IMR-90 (cell line): ENCODE data around the gene PPP1R3E. TPM values are rescaled to one million over a fixed set of nuclear protein-coding genes. Genes with fewer than 3 reads are reported as not detected.
"Not testable (repeated sequence)": the region's sequence is repeated elsewhere in the genome, so short reads cannot be mapped to it uniquely, and the experiment has no call there.

Experiments
- ATAC-seq: fragments of 200-7000 bp; cut with Tn5 transposase; 2 replicates; pipeline ENCODE4 v1.9.1; 2020; ENCODE audit warnings: low read depth, mild to moderate bottlenecking, moderate library complexity
- BruUV-seq: library from RNA; stranded (reverse); fragments of 400-500 nt; replicated peaks from 2 replicates; lab custom pipeline; 2021; lab: Mats Ljungman, UMichigan
- CTCF ChIA-PET: fragments of 300-600 bp; formaldehyde crosslinking; extraction: SDS; loops from one replicate; lab custom pipeline; 2021; ENCODE audit warnings: antibody characterized with exemption; lab: Yijun Ruan, JAX
- POLR2A ChIA-PET: fragments of 300-600 bp; sonication (Branson Sonifier 250); formaldehyde crosslinking; loops from one replicate; lab custom pipeline; 2022; ENCODE audit warnings: antibody characterized with exemption; ENCODE audit not compliant: unreplicated experiment; lab: Charles Lee
- DNase-seq: peaks from one replicate; pipeline ENCODE4 v3.0.0; 2013
- H2AFZ ChIP-seq: replicated peaks from 2 replicates; pipeline ENCODE3; 2013; ENCODE audit warnings: low read length, mild to moderate bottlenecking; ENCODE audit not compliant: poor library complexity
- H2AK5ac ChIP-seq: 2 replicates; pipeline ENCODE4 v1.6.1; 2013; ENCODE audit warnings: low read depth, low read length, inconsistent platforms
- H2AK9ac ChIP-seq: replicated peaks from 2 replicates; pipeline ENCODE3; 2013; ENCODE audit warnings: mild to moderate bottlenecking, low read depth, low read length, moderate library complexity; ENCODE audit not compliant: poor library complexity
- H2BK120ac ChIP-seq: 2 replicates; pipeline ENCODE4 v1.6.1; 2013; ENCODE audit warnings: low read depth, low read length, inconsistent platforms
- H2BK15ac ChIP-seq: 3 replicates; pipeline ENCODE4 v1.6.1; 2013; ENCODE audit warnings: low read depth, low read length, inconsistent platforms
- H2BK20ac ChIP-seq: 2 replicates; pipeline ENCODE4 v1.6.1; 2013; ENCODE audit warnings: low read depth, mild to moderate bottlenecking, inconsistent platforms, low read length, moderate library complexity
- H2BK5ac ChIP-seq: 2 replicates; pipeline ENCODE4 v1.6.1; 2013; ENCODE audit warnings: mild to moderate bottlenecking, low read depth, low read length, inconsistent platforms; ENCODE audit not compliant: poor library complexity, severe bottlenecking
- H3K14ac ChIP-seq: replicated peaks from 2 replicates; pipeline ENCODE4 v1.6.1; 2013; ENCODE audit warnings: low read depth, low read length, inconsistent platforms
- H3K18ac ChIP-seq: 2 replicates; pipeline ENCODE4 v1.6.1; 2013; ENCODE audit warnings: low read depth, low read length, control low read depth
- H3K23ac ChIP-seq: 2 replicates; pipeline ENCODE4 v1.6.1; 2013; ENCODE audit warnings: low read depth, low read length, inconsistent platforms
- H3K27ac ChIP-seq: 2 replicates; pipeline ENCODE4 v1.5.1; 2013; ENCODE audit warnings: mild to moderate bottlenecking, control low read depth, low read length; ENCODE audit not compliant: insufficient read depth
- H3K27me3 ChIP-seq: 2 replicates; pipeline ENCODE4 v1.6.1; 2013; ENCODE audit warnings: low read length; ENCODE audit not compliant: control insufficient read depth, insufficient read depth
- H3K36me3 ChIP-seq: 2 replicates; pipeline ENCODE4 v1.6.1; 2013; ENCODE audit warnings: low read length, mixed read lengths; ENCODE audit not compliant: control insufficient read depth, insufficient read depth
- H3K4ac ChIP-seq: 2 replicates; pipeline ENCODE4 v1.6.1; 2013; ENCODE audit warnings: low read depth, low read length, inconsistent platforms
- H3K4me1 ChIP-seq: 2 replicates; pipeline ENCODE4 v1.6.1; 2013; ENCODE audit warnings: low read length, mixed read lengths; ENCODE audit not compliant: control insufficient read depth, insufficient read depth
- H3K4me2 ChIP-seq: 2 replicates; pipeline ENCODE4 v1.6.1; 2013; ENCODE audit warnings: low read depth, mild to moderate bottlenecking, control low read depth, low read length, moderate library complexity
- H3K4me3 ChIP-seq: 2 replicates; pipeline ENCODE4 v1.5.1; 2013; ENCODE audit warnings: low read depth, mild to moderate bottlenecking, control low read depth, low read length, moderate library complexity; ENCODE audit not compliant: insufficient read depth
- H3K56ac ChIP-seq: 2 replicates; pipeline ENCODE4 v1.6.1; 2013; ENCODE audit warnings: low read length, inconsistent platforms; ENCODE audit not compliant: insufficient read depth; ENCODE audit errors: extremely low read depth
- H3K79me1 ChIP-seq, 2 experiments: 2 replicates each; pipeline ENCODE4 v1.6.1; 2013; ENCODE audit warnings: low read length in 2 of 2, inconsistent platforms in 1 of 2, low read depth in 1 of 2
- H3K9ac ChIP-seq: 2 replicates; pipeline ENCODE4 v1.6.1; 2013; ENCODE audit warnings: low read depth, low read length, control low read depth
- H3K9me1 ChIP-seq: 2 replicates; pipeline ENCODE4 v1.6.1; 2013; ENCODE audit warnings: low read length, inconsistent platforms; ENCODE audit not compliant: insufficient read depth
- H3K9me3 ChIP-seq: 2 replicates; pipeline ENCODE4 v1.6.1; 2013; ENCODE audit warnings: low read length; ENCODE audit not compliant: control insufficient read depth, insufficient read depth
- H4K20me1 ChIP-seq: 2 replicates; pipeline ENCODE4 v1.6.1; 2013; ENCODE audit warnings: low read length, inconsistent platforms; ENCODE audit not compliant: insufficient read depth
- H4K5ac ChIP-seq: 2 replicates; pipeline ENCODE4 v1.6.1; 2013; ENCODE audit warnings: mild to moderate bottlenecking, low read depth, low read length, control low read depth
- H4K8ac ChIP-seq, 2 experiments: 2 replicates each; pipeline ENCODE4 v1.6.1; 2013; ENCODE audit warnings: low read depth in 2 of 2, low read length in 2 of 2, control low read depth in 1 of 2, inconsistent platforms in 1 of 2
- H4K91ac ChIP-seq: 2 replicates; pipeline ENCODE4 v1.6.1; 2013; ENCODE audit warnings: low read depth, low read length, inconsistent platforms; ENCODE audit not compliant: insufficient read depth
- NFE2L2 ChIP-seq: fragments of 150-350 bp; IDR thresholded peaks from 2 replicates; pipeline ENCODE4 v1.6.1; 2016; ENCODE audit warnings: low read depth, mild to moderate bottlenecking, low read length
- POLR2A ChIP-seq: IDR thresholded peaks from 2 replicates; pipeline ENCODE4 v1.6.1; 2012; ENCODE audit warnings: mild to moderate bottlenecking, low read depth, low read length
- RAD21 ChIP-seq: IDR thresholded peaks from 2 replicates; pipeline ENCODE4 v1.6.1; 2012; ENCODE audit warnings: low read length, improper control_type of control experiment
- WGBS, 2 experiments: methylation state at CpG; one replicate each; pipeline versions ENCODE4 v1.1.5 to v1.1.7; 2013; ENCODE audit warnings: missing lambda C conversion rate in 2 of 2; ENCODE audit not compliant: insufficient read length in 1 of 2; ENCODE audit errors: extremely low coverage in 2 of 2; 5-methylcytosine and 5-hydroxymethylcytosine counted together
- dilution Hi-C: fragments of 300-500 bp; cut with HindIII; formaldehyde crosslinking; loops from one replicate; pipeline ENCODE4 v1.14.3; 2018; ENCODE audit warnings: low sequenced_read_pairs; ENCODE audit not compliant: unreplicated experiment
- in situ Hi-C: fragments of 300-500 bp; cut with MboI; formaldehyde crosslinking; loops from 3 replicates; pipeline ENCODE4 v1.14.3; 2019; ENCODE audit warnings: low sequenced_read_pairs, inconsistent platforms, mixed read lengths
- intact Hi-C: fragments of 100-400 bp; cut with micrococcal nuclease; formaldehyde crosslinking; loops from 2 replicates; pipeline ENCODE4 v1.10.0; 2022
- polyA plus RNA-seq, 3 experiments: library from polyadenylated mRNA; depleted of rRNA; stranded (reverse); fragments of >200 nt; gene quantifications; 2 replicates each; pipeline ENCODE4 v1.2.3, GENCODE V29; 2012; ENCODE audit warnings: low replicate concordance in 1 of 3
- total RNA-seq: library from RNA; depleted of rRNA; stranded (reverse); fragments of >200 nt; gene quantifications from 2 replicates; pipeline ENCODE4 v1.2.3, GENCODE V29; 2012

PPP1R3E gene
- total and polyA plus RNA-seq, 2 of the 4 experiments (the other 2 are of a cell fraction), result 1.3 to 3.5 TPM

GRCh38 chr14:23326491-23327332, 24.1 kb upstream of the PPP1R3E start:
- Histone ChIP-seq H3K4ac (no peak overlapping the region), H2AK9ac (no peak overlapping the region), H3K4me2 (no peak overlapping the region), H3K4me1 (peaks cover 2% of the 10 kb centered on the region; the same call in 1 of the 2 replicates), H2BK15ac (no peak overlapping the region), H3K27ac (no peak overlapping the region), H2AK5ac (no peak overlapping the region), H3K14ac (no peak overlapping the region), H3K9ac (no peak overlapping the region), H3K23ac (no peak overlapping the region), H2AFZ (no peak overlapping the region), H3K36me3 (peaks cover 19% of the 10 kb centered on the region), H4K8ac (no peak overlapping the region), H4K91ac (no peak overlapping the region), H2BK20ac (no peak overlapping the region), H2BK5ac (no peak overlapping the region), H3K4me3 (no peak overlapping the region), H3K56ac (no peak overlapping the region), H2BK120ac (no peak overlapping the region), H4K20me1 (peaks cover 16% of the 10 kb centered on the region; the same call in 1 of the 2 replicates), H4K5ac (no peak overlapping the region), H3K27me3 (no peaks in the 10 kb centered on the region; the same call in 1 of the 2 replicates), H3K79me1 (peaks cover 18 to 30% of the 10 kb centered on the region in 2 experiments), H3K9me3 (no peaks in the 10 kb centered on the region), H3K18ac (no peak overlapping the region), H3K9me1 (no peaks in the 10 kb centered on the region)
- ChIA-PET POLR2A (interaction anchor here (0.6 to 1.5 kb wide), 3 partner anchors 20 to 107 kb away, joined by 3 to 5 read pairs (median 4); no protein-coding TSS in a partner anchor), CTCF (interaction anchor here (0.6 to 2.4 kb wide), 2 partner anchors 53 to 85 kb away, joined by 3 to 12 read pairs; no protein-coding TSS in a partner anchor)
- 67% methylated on average over 3 of the region's 13 CpGs; no CpG with 5 or more reads in 1 of the 2 experiments for WGBS, 2 experiments
- ATAC-seq (no peak), DNase-seq (no peak)
- no TSS peak for BruUV-seq
- no peak for TF ChIP-seq NFE2L2
- TF ChIP-seq RAD21, result no peak
- peak; percentile 26; the same call in 1 of the 2 replicates for TF ChIP-seq POLR2A
- dilution Hi-C loops, result no loop called here
- in situ Hi-C loops, result loop anchor here (10.0 kb wide), 2 partner anchors 48 to 228 kb away; partner anchors contain the start of genes CMTM5, IL25, THTPA and ZFHX2
- intact Hi-C loops, result no loop called here

- H3K23ac ChIP-seq, intact Hi-C loops, H2BK5ac ChIP-seq, H3K14ac ChIP-seq, DNase-seq, H3K18ac ChIP-seq, H4K5ac ChIP-seq, H2AK9ac ChIP-seq, dilution Hi-C loops, H4K91ac ChIP-seq, ATAC-seq, H2AK5ac ChIP-seq, H3K4me3 ChIP-seq, H4K8ac ChIP-seq, H3K56ac ChIP-seq, H2AFZ ChIP-seq, H3K4me1 ChIP-seq, H2BK20ac ChIP-seq, H2BK15ac ChIP-seq, BruUV-seq, H3K27me3 ChIP-seq, H3K4me2 ChIP-seq, H3K9me3 ChIP-seq, H3K27ac ChIP-seq, H3K9ac ChIP-seq, H2BK120ac ChIP-seq, H3K9me1 ChIP-seq, H3K4ac ChIP-seq: not testable (repeated sequence)
- ChIA-PET CTCF (interaction anchor here (0.6 to 2.4 kb wide), 2 partner anchors 54 to 84 kb away, joined by 3 to 12 read pairs; no protein-coding TSS in a partner anchor), POLR2A (interaction anchor here (0.6 kb wide), 2 partner anchors 21 to 106 kb away, joined by 3 to 4 read pairs; no protein-coding TSS in a partner anchor)
- in situ Hi-C loops, result loop anchor here (10.0 kb wide), 2 partner anchors 49 to 229 kb away; partner anchors contain the start of genes CMTM5, IL25, THTPA and ZFHX2
- WGBS, 2 experiments, result no CpG with 5 or more reads among the region's 5 CpGs
- Histone ChIP-seq H3K36me3 (peaks cover 19% of the 10 kb centered on the region), H3K79me1 (peaks cover 18 to 30% of the 10 kb centered on the region in 2 experiments), H4K20me1 (peaks cover 16% of the 10 kb centered on the region; the same call in 1 of the 2 replicates)
Observed at GRCh38 chr14:23325746-23326145, 23.1 kb upstream of the PPP1R3E start.
